BE2C (cell line): Measurements from ENCODE around the gene SNX27.
"Not testable (repeated sequence)": the region's sequence is repeated elsewhere in the genome, so short reads cannot be mapped to it uniquely, and the experiment has no call there.

ENCODE experiments used
- DNase-seq: peaks from one replicate; pipeline ENCODE4 v3.0.0-alpha.2; 2020
- H3K27me3 ChIP-seq: fragments of 250-450 bp; sonication (Bioruptor Pico); 2 replicates; pipeline ENCODE4 v1.5.1; 2020; ENCODE audit warnings: mild to moderate bottlenecking
- H3K36me3 ChIP-seq: fragments of 250-450 bp; sonication (Bioruptor Pico); 2 replicates; pipeline ENCODE4 v1.5.1; 2020; ENCODE audit warnings: mild to moderate bottlenecking
- H3K4me1 ChIP-seq: fragments of 250-450 bp; sonication (Bioruptor Pico); 2 replicates; pipeline ENCODE4 v1.5.1; 2020
- H3K4me3 ChIP-seq: 2 replicates; pipeline ENCODE4 v1.5.1; 2011; ENCODE audit warnings: low read depth, low read length
- H3K9me3 ChIP-seq: fragments of 250-450 bp; sonication (Bioruptor Pico); 2 replicates; pipeline ENCODE4 v1.5.1; 2020
- CTCF ChIP-seq: IDR thresholded peaks from 2 replicates; pipeline ENCODE4 v1.5.1; 2012; ENCODE audit warnings: mild to moderate bottlenecking, low read depth, low read length

Gene SNX27

GRCh38 chr1:151653397-151653796, 41.5 kb downstream of the SNX27 start:
- H3K27me3 ChIP-seq = no peaks in the 10 kb centered on the region
- no peaks in the 10 kb centered on the region for H3K4me1 ChIP-seq
- no peak overlapping the region for H3K4me3 ChIP-seq
- no peak for TF ChIP-seq CTCF
- H3K9me3 ChIP-seq = no peaks in the 10 kb centered on the region
- DNase-seq = no peak
- H3K36me3 ChIP-seq = peaks cover 4% of the 10 kb centered on the region; the same call in 1 of the 2 replicates

- Histone ChIP-seq H3K4me3 (no peak overlapping the region), H3K36me3 (peaks cover 5% of the 10 kb centered on the region; the same call in 1 of the 2 replicates), H3K4me1 (no peaks in the 10 kb centered on the region), H3K27me3 (no peaks in the 10 kb centered on the region), H3K9me3 (no peaks in the 10 kb centered on the region)
- no peak for DNase-seq
- no peak for TF ChIP-seq CTCF
These were observed 43.5 kb downstream of the SNX27 start for GRCh38 chr1:151655371-151655770.

- no peak for DNase-seq
- H3K4me1 ChIP-seq = no peaks in the 10 kb centered on the region
- no peak overlapping the region for H3K4me3 ChIP-seq
- TF ChIP-seq CTCF = no peak
- peaks cover 17% of the 10 kb centered on the region; the same call in 1 of the 2 replicates for H3K36me3 ChIP-seq
- H3K9me3 ChIP-seq = no peaks in the 10 kb centered on the region
- no peaks in the 10 kb centered on the region for H3K27me3 ChIP-seq
These were observed 49.9 kb downstream of the SNX27 start for GRCh38 chr1:151661751-151662150.

- DNase-seq = no peak
- H3K4me3 ChIP-seq = no peak overlapping the region
- no peaks in the 10 kb centered on the region for H3K9me3 ChIP-seq
- no peaks in the 10 kb centered on the region for H3K27me3 ChIP-seq
- H3K4me1 ChIP-seq = no peaks in the 10 kb centered on the region
- TF ChIP-seq CTCF = no peak
- peaks cover 11% of the 10 kb centered on the region for H3K36me3 ChIP-seq
These were observed 56.2 kb downstream of the SNX27 start for GRCh38 chr1:151668090-151668489.

- not testable (repeated sequence) for H3K9me3 ChIP-seq, H3K4me1 ChIP-seq, DNase-seq, H3K4me3 ChIP-seq, H3K27me3 ChIP-seq
- peaks cover 11% of the 10 kb centered on the region for H3K36me3 ChIP-seq
These were observed 58.3 kb downstream of the SNX27 start for GRCh38 chr1:151670036-151670675.

GRCh38 chr1:151673407-151673806, 61.6 kb downstream of the SNX27 start:
- no peaks in the 10 kb centered on the region for H3K4me1 ChIP-seq
- H3K9me3 ChIP-seq = no peaks in the 10 kb centered on the region
- TF ChIP-seq CTCF = no peak
- no peak for DNase-seq
- peaks cover 17% of the 10 kb centered on the region for H3K36me3 ChIP-seq
- no peak overlapping the region for H3K4me3 ChIP-seq
- no peaks in the 10 kb centered on the region for H3K27me3 ChIP-seq
